Left ventricle myocardium superior (tissue), 1 donor: ENCODE measurements around the gene CALHM1. TPM values are rescaled to one million over a fixed set of nuclear protein-coding genes. Genes with fewer than 3 reads are reported as not detected.
"Not testable (repeated sequence)": the region's sequence is repeated elsewhere in the genome, so short reads cannot be mapped to it uniquely, and the experiment has no call there.

Experiments used
- ATAC-seq: fragments of 200-7000 bp; cut with Tn5 transposase; one replicate; pipeline ENCODE4 v1.9.1; 2020; ENCODE audit warnings: mild to moderate bottlenecking, moderate library complexity
- DNase-seq: peaks from one replicate; pipeline ENCODE4 v3.0.0-alpha.2; 2020
- intact Hi-C: fragments of 100-400 bp; cut with micrococcal nuclease; formaldehyde crosslinking; loops from one replicate; pipeline ENCODE4 v1.11.0; 2022
- total RNA-seq: library from RNA; stranded (reverse); fragmentation: NEBNext Ultra II Directional; extraction: Animal tissue kit (Norgen Biotek cat#: 25700); gene quantifications from one replicate; pipeline ENCODE4 v1.2.1, GENCODE V29; 2021
- donor health status: DM: no; HTN: yes; CAD: no; lungs with severe emphysema.

Gene CALHM1
- total RNA-seq, 1 donor from 2014 or later = not detected

- peak; percentile 24 for DNase-seq
- intact Hi-C loops = no loop called here
- no peak for ATAC-seq
Measured at GRCh38 chr10:103443475-103444185, 15.1 kb downstream of the CALHM1 start.

GRCh38 chr10:103442031-103442461, 16.7 kb downstream of the CALHM1 start:
- peak; percentile 74 for DNase-seq
- intact Hi-C loops = no loop called here
- peak; percentile 48 for ATAC-seq

GRCh38 chr10:103441611-103442010, 17.1 kb downstream of the CALHM1 start:
- intact Hi-C loops = no loop called here
- DNase-seq (no peak), ATAC-seq (no peak)

GRCh38 chr10:103441206-103441605, 17.5 kb downstream of the CALHM1 start:
- DNase-seq (no peak), ATAC-seq (no peak)
- intact Hi-C loops = no loop called here

- DNase-seq (no peak), ATAC-seq (no peak)
- intact Hi-C loops = no loop called here
Measured at GRCh38 chr10:103440416-103440815, 18.3 kb downstream of the CALHM1 start.

GRCh38 chr10:103439776-103440175, 18.9 kb downstream of the CALHM1 start:
- DNase-seq (no peak), ATAC-seq (no peak)
- intact Hi-C loops = no loop called here

- intact Hi-C loops = no loop called here
- DNase-seq (peak; percentile 63), ATAC-seq (peak; percentile 57)
Measured at GRCh38 chr10:103433858-103434257, 24.8 kb downstream of the CALHM1 start.

- ATAC-seq (no peak), DNase-seq (no peak)
- intact Hi-C loops = no loop called here
Measured at GRCh38 chr10:103431902-103432301, 26.8 kb downstream of the CALHM1 start.

- DNase-seq (no peak), ATAC-seq (no peak)
- intact Hi-C loops = no loop called here
Measured at GRCh38 chr10:103429647-103430046, 29.1 kb downstream of the CALHM1 start.

GRCh38 chr10:103428989-103429643, 29.6 kb downstream of the CALHM1 start:
- DNase-seq (no peak), ATAC-seq (no peak)
- intact Hi-C loops = no loop called here

GRCh38 chr10:103427866-103428265, 30.8 kb downstream of the CALHM1 start:
- no peak for ATAC-seq

GRCh38 chr10:103423748-103424147, 35.0 kb downstream of the CALHM1 start:
- ATAC-seq = no peak
- DNase-seq = no peak
- intact Hi-C loops = no loop called here

More at GRCh38 chr10:103427866-103428265, 30.8 kb downstream of the CALHM1 start:
- intact Hi-C loops = no loop called here
- DNase-seq = no peak

GRCh38 chr10:103419101-103419500, 39.6 kb downstream of the CALHM1 start:
- intact Hi-C loops = loop anchor here (5.0 kb wide), 1 partner anchor 68 kb away; no protein-coding TSS in a partner anchor
- DNase-seq (no peak), ATAC-seq (no peak)

- intact Hi-C loops = loop anchor here (5.0 kb wide), 1 partner anchor 70 kb away; no protein-coding TSS in a partner anchor
- ATAC-seq = no peak
- DNase-seq = no peak
Measured at GRCh38 chr10:103417601-103418000, 41.1 kb downstream of the CALHM1 start.

GRCh38 chr10:103417148-103417469, 41.6 kb downstream of the CALHM1 start:
- intact Hi-C loops = loop anchor here (5.0 kb wide), 1 partner anchor 70 kb away; no protein-coding TSS in a partner anchor
- ATAC-seq, DNase-seq: not testable (repeated sequence)

- DNase-seq = peak; percentile 35
- ATAC-seq = peak; percentile 56
Measured at GRCh38 chr10:103416436-103417147, 42.1 kb downstream of the CALHM1 start.

GRCh38 chr10:103415581-103415980, 43.1 kb downstream of the CALHM1 start:
- no peak for DNase-seq
- ATAC-seq = no peak
- intact Hi-C loops = loop anchor here (5.0 kb wide), 1 partner anchor 72 kb away; no protein-coding TSS in a partner anchor

More at GRCh38 chr10:103416436-103417147, 42.1 kb downstream of the CALHM1 start:
- intact Hi-C loops = loop anchor here (5.0 kb wide), 1 partner anchor 71 kb away; no protein-coding TSS in a partner anchor

- DNase-seq (no peak), ATAC-seq (no peak)
- intact Hi-C loops = no loop called here
Measured at GRCh38 chr10:103413564-103413963, 45.1 kb downstream of the CALHM1 start.
